COLO829 (cell line): ENCODE data around the gene TAF8.
"Not testable (repeated sequence)": the region's sequence is repeated elsewhere in the genome, so short reads cannot be mapped to it uniquely, and the experiment has no call there.

Experiments used
- DNase-seq: peaks from one replicate; pipeline ENCODE4 v3.0.0; 2012; ENCODE audit warnings: low spot score

Gene TAF8, protein sequence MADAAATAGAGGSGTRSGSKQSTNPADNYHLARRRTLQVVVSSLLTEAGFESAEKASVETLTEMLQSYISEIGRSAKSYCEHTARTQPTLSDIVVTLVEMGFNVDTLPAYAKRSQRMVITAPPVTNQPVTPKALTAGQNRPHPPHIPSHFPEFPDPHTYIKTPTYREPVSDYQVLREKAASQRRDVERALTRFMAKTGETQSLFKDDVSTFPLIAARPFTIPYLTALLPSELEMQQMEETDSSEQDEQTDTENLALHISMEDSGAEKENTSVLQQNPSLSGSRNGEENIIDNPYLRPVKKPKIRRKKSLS

DNA sequence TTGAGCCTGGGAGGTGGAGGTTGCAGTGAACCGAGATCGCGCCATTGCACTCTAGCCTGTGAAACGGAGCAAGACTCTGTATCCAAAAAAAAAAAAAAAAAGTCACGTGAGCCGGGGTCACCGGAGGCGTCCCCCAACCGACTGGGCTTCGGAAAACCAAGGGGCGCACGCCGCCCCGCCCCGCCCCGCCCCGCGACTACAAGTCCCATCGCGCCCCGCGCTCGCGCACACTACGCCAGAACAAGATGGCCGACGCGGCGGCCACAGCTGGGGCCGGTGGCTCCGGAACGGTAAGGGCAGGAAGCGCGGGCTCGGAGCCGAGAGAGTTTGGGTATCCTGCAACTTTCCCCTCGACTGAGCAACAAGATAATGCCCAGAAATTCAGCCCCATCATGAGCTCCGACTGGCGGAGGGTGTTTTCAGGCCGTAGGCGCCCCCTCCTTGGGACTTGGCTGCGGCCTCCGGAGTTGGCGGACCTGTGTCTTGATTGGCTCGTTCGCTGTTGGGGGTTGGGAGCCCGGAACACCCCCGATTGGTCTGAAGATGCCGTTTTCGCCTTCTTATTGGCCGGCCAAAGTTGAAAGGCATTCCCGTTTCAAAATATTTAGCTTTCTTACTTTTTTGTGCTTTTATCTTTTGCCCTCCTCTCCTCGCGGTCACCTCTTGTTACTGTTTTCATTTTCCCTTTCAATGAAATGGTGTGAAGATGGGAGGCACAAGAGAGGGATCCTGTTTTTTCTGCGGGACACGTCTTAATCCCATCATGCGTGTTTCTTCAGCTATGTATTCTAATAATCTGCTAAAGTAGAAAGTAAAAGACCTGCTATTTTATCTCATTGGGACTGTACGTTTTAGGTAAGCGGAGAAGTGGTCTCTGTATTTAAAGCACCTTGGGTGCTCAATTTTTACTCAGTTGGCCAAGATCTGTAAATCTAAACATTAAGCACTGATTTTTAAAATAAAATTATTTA lies at the start of gene TAF8:
Gene TAF8 (plus strand): TSS at position 228 of the 971 bp plus-strand sequence. CDS start 18 bp downstream, at position 246.
- peak; percentile 92 for DNase-seq

DNA sequence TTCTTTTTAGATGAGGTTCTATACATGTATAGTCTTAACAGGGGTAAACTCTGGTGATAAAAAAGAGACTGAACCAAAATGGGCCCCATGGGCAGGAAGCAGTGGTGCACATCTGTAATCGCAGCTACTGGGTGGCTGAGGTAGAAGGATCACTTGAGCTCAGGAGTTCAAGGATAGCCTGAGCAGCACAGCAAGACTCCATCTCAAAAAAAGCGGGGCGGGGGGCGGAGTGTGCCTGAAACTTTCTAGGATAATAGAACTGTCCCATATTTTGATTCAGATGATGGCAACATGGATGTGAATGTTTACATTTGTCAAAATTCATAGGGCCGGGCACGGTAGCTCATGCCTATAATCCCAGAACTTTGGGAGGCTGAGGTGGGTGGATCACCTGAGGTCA lies 48.8 kb upstream of the TAF8 start:
- no peak for DNase-seq

DNA sequence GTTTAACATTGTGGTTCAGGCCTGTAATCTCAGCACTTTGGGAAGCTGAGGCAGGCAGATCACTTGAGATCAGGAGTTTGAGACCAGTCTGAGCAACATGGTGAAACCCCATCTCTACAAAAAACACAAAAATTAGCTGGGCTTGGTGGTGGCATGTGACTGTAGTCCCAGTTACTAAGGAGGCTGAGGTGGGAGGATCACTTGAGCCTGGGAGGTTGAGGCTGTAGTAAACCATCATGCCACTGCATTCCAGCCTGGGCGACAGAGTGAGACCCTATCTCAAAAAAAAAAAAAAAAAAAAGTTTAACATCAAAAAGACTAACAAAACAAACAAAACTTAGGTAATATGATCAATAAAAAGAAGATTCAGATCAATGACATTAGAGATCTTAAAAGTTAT lies 46.7 kb upstream of the TAF8 start:
- not testable (repeated sequence) for DNase-seq

DNA sequence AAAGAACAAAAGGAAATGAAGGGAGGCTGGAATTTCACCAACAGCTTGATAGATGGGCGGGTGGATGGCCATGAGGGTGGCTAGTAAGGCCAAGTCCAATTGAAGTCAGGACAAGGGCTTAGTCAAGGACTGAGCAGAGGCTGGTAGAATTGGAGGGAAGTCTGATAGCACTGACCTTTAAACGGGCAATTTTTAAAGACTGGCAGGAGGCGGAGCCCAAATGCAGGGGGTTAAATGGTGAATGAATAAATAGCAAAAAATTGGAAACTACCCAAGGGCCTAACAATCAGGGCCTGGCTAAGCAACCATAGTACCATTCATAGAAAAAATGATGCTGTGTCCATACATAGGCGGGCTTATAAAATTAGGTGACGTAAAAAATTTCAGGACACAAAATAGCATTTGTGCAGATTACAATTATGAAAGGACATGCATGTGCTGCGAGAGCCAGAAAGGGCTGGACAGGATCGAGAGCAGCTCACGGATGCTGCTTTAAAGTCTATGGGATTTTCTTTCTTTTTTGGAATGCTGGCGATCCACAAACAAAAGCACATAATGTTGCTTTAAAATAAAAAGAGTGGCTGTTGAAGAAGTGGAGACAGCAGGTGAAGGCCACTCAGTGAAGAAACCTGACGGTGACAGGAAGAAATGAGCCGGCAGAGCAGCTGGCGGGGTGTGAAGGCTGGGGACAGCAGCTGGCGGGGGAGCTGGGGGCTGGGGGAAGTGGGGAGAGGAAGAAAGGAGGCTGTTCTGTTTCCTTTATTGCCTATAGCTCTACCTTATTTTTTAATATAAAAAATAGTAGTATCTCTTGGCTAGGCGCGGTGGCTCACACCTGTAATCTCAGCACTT lies 42.8 kb upstream of the TAF8 start:
- peak; percentile 79 for DNase-seq

DNA sequence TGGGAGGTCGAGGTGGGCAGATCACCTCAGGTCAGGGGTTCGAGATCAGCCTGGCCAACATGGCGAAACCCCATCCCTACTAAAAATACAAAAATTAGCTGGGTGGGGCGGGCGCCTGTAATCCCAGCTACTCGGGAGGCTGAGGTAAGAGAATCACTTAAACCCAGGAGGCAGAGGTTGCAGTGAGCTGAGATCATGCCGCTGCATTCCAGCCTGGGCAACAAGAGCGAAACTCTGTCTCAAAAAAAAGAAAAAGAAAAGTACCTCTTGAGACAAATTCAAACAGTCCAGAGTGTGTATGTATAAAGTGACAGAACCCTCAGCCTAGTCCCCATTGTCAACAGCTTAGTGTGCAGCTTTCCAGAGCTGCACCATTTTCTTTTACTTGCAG lies 42.2 kb upstream of the TAF8 start:
- not testable (repeated sequence) for DNase-seq

DNA sequence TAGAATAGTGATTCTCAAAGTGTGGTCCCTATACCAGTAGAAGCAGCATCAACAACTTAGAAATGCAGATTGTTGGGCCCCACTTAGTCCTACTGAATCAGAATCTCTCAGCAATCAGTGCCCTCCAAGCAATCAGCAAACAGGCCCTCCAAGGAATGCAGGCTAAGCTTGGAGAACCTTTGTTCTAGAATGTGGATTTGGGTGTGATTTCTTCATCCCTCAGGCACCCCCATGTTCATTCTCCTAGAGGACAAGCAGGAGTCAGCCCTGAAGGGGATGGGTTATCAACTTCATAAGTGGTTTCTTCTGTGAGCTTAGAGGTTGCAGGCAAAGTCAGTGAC lies 40.5 kb upstream of the TAF8 start:
- DNase-seq, result no peak

DNA sequence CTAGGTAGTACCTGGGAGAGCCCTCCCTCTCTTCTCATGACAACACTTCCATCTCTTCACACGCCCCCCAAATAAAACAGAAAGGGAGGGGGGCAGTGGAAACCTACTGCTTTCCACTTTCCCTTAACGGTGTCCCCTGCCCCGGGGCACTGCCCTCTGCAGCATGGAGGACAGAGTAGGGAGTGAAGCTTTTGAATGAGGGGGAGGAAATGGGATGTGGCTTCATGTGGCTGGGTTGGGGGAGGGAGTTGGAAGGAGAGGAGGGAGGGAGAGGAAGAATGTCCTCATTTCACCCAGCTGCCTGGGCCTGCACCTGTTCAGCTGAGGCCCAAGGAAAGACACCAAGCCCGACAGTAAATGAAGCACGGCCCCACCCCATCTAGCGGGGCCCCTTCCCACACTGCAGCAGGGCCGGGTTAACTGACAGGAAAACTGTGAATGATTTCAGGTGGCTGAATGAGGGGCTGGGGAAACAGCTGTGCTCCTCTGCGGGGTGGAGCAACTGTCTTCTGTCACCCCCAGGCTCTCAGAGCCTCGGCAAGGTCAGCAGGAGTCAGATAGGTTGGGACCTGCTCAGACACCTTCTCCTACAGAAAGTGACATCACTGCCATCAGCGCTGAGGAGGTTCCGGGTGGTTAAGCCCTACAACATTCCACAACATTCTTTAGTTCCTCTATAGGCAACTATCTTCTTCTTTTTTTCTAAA lies 40.0 kb upstream of the TAF8 start:
- DNase-seq, result no peak

DNA sequence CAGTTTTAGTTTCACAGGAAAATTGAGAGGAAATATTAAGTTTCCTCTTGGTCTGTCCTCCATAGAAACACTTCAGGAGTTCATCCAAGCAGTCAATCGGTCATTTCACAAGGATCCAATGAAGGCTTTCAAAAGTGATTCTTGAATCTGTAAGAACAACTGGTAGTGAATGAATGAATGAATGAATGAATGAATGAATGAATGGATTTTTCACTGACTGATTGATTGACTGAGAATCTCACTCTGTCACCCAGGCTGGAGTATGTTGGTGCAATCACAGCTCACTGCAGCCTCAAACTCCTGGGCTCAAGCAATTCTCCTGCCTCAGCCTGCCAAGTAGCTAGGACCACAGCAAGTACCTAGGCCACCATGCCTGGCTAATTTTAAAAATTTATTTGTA lies 39.4 kb upstream of the TAF8 start:
- no peak for DNase-seq

DNA sequence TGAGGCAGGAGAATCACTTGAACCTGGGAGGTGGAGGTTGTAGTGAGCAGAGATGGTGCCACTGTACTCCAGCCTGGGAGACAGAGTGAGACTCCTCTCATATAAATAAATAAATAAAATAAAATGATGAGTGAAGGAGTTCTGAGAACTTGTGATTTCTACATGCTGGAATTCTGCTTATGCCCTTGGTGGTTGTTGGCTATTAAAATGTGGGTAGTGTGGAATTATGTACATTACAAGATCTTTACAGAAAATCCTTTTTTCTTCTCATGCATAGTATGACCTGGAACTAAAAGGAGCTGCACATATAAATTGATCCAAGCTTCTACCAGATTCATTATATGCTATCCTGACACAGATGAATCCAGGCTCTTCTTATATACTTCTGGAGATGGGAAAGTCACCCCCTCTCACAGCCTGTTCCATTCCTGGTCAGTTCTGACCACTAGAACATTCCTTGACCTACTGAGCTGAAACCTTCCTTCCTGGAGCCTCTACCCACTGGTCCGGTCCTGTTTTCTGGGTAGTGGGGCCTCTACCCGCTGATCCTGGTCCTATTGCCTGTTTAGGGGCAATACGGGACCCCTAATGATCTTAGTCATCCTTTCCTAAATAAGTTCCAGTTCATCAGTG lies 37.7 kb upstream of the TAF8 start:
- DNase-seq, result no peak

DNA sequence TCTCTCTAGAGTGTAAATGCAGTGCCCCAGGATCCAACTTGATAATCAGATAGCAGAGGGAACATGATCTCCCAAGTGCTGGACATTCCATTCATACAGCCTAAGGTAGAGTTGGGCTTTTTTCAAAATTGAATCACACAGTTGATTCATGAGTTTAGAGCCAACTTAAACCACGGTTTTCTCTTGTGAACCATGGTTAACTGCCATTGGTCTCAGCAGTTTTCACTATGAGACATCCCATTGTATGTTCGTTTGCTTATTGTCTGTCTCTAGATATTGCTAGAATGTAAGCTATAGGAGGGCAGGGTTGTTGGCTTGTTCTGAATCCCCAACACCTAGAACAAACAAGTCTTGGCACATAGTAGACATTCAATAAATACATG lies 37.2 kb upstream of the TAF8 start:
- no peak for DNase-seq

DNA sequence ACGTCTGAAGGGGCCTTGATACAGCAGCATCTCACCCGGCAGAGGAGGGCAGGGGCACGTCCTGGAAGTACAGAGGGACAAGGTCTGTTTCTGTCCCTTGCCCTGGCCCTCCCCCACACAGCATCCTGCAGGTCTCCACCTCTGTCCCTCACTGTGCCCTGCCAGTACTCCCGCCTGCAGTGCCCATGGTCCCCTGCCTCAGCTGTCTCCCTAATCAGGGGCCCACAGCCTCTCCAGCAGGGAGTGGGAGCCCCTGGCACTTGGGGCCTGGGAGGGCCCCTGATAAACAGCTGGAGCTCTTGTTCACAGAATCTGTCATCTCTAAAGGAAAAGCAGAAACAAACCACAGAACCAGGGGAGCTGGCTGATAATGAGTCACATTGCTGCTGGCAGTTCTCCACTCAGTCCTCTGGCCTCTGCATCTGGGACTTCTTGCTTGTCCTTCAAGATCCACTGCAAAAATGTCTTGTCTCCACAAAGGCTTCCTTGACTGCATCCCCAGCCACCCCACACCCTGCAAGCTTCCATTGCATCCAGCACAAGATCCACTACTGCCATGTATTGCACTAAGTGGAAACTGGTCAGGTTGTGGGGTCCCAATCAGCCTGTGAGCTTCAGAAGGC lies 33.2 kb upstream of the TAF8 start:
- DNase-seq, result peak; percentile 60

DNA sequence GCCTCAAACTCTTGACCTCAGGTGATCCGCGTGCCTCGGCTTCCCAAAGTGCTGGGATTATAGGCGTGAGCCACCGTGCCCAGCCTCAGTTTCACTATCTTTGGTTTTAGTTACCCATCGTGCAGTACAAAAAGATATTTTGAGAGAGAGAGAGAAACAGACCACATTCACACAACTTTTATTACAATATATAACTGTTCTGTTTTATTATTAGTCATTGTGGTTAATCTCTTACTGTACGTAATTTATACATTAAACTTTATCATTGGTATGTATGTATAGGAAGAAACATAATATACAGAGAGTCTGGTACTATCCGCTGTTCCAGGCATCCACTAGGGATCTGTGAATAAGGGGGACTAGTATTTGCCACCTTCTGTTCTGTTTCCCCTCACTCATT lies 29.4 kb upstream of the TAF8 start:
- no peak for DNase-seq

DNA sequence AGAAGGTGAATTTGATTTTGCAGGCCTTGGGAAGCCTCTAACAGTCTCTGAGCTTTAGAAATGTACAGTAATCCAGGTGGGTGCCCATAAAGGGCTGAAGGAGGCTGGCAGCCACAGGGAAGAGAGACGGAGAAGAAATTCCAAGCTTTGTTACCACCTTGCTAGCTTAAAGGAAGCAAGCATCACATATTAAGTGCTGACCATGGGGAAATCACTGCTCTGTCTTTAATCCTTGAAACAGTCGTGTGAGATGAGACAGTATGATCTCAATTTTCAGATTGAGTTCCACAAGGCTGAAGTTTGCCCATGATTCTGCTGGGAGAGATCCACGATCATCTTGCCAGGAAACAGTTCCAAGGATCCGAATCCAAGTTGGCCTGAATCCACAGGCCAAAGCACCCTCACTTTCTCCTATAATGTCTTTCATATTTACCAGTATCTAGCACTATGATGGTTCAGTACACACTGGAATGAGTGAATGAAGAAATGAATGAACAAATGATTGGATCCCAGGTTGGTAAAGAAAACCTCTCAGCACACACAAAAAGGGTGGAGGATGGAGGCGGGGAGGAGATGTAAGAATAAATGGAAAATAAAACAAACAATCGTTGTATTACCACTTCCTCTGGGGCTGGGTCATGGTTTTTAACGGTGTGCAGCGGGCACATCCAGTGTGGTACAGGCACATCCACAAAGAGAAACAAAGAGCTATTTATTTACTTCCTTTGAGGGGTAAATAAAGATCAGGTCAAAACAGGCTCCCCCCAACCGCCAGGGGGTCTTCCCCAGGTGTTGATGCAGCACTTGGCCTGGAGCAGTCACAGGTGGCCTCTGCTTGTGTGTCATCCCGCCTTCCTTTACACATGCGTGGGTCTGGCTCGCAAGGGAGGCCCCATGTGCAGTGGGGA lies 28.2 kb upstream of the TAF8 start:
- no peak for DNase-seq

DNA sequence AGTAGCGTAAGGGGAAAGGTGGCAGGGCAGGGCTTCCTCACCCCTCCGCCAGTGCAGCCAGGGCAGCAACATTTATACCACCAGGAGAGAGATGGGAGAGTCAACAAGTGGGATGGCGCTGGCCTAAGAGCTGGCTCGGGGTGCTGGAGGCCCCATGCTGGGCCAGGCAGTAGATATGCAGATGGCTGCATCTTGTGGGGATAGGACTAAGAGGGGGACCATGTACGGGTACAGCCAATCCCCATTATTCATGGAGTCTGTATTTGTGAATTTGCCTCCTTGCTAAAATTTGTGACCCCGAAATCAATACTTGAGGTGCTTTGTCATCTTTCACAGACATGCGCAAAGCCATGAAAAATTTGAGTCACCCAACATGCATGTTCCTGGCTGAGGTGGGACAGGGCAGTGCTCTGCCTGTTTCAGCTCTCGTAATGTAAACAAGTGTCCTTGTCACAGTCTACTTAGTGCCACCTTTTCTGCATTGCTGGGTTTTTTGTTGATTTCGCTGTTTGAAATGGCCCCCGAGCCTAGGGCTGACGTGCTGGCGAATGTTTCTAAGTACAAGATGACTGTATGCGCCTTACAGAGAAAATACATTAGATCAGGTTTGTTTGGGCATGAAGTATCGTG lies 27.5 kb upstream of the TAF8 start:
- no peak for DNase-seq

DNA sequence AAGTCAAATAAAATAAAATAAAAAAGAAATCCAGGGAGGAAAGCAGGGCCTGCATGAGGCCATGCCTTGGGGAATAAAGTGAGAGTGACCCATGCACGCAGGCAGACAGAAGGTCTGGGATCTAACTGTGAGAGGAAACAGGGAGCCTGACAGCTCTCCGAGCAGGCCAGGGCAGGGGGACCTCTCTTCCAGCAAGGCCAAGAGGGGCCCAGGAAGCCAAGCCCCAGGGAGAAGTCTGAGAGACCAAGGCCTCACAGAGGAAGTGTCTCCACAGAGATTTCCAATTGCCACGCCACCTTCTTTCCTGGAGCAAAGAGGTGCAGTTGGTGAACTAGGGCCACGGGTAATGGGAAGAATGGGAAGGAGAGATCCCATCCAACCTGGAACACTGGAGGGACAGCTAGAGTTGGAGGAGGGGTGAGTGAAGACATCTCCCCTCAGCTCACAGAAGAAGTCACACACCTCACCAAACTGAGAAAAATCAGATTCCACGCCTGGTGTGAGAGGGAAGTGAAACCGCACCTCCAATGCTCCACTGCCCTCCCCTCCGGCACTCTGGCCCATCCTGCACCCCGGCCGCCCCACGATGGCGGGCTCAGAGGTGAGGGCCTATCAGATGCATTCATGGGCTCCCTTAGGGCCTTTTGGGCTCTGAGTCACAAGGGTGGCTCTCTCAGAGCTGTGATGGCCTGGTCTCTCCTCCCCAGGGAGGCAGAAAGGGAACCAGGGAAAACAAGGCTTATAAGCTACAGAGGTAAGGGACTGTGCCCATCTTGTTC lies 25.1 kb upstream of the TAF8 start:
- no peak for DNase-seq

DNA sequence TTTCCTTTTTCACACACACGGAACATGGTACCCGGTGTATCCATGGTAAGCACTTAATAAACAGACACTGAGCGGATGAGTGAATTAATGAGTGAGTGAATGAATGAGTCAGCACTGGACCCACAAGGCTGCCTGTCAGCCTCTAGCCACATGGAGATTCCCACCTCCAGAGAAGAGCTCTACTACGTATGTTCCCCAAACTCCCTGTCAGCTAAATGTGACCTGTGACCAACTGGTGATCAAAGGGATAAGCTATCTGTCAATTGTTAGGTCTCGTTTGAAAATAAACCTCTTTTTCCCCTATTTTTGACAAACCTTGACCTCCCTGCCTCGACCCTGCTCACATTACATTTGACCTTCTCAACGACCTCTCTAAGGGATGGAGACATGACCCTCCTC lies 24.5 kb upstream of the TAF8 start:
- DNase-seq, result no peak

DNA sequence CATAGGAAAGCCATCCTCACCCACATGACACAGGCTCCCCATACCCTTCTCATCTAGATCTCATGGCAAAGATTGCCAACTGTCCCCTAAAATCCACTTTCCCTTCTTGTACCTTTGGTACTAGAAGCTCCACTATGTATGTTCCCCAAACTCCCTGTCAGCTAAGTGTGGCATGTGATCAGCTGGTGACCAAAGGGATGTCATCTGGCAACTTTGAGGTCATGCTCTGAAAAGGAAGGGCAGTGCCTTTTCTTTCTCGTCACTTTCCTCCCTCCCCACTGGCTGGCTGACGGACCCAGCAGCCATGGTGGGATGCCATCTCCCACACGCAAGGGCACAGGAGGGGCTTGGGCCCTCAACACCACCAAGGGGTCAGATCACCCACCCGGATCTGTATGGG lies 23.8 kb upstream of the TAF8 start:
- no peak for DNase-seq

DNA sequence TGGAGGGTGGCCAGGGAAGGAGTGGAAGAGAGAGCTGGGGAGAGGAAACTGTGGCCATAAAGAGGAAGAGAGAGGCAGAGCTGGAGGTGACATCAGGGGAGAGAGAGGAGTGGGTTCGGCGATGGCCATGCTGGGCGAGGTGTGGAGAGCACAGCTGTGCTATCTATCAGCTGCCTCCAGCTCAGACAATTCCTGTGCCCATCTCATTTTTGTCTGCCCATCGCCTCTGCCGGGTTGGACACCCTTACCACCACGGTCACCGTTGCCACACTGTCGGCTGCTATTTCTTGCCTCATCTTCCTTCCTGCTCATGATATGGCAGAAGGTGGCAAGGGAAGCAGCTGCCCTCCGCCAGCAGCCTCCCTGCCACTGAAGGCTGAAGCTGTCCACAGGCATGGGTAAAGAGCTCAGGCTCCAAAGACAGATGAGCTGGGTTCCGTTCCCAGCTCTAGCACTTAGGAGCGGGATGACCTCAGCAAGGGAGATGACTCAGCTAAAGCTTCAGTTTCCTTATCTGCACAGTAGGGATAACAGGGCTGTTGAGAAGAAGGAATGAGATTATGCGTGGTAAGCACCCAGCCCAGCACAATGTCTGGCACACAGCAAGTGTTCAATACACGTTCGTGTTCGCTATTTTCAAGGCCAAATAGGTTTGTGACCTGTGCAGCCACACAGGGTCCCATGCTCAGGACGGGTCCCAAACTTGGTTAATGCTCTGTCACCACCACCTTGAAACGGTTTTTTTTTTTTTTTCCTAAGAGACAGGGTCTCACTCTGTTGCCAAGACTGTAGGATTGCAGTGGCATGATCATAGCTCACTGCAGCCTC lies 21.9 kb upstream of the TAF8 start:
- DNase-seq, result no peak
